GM12878 (cell line): ENCODE results near the gene NXPH1. TPM values are rescaled to one million over a fixed set of nuclear protein-coding genes. Genes with fewer than 3 reads are reported as not detected.

Source experiments
- ATAC-seq: fragments of 200-7000 bp; cut with Tn5 transposase; 3 replicates; pipeline ENCODE4 v1.9.1; 2020; ENCODE audit warnings: mild to moderate bottlenecking, moderate library complexity
- BruUV-seq: library from RNA; stranded (reverse); fragments of 400-500 nt; replicated peaks from 2 replicates; lab custom pipeline; 2021; lab: Mats Ljungman, UMichigan
- CTCF ChIA-PET: fragments of 300-600 bp; sonication (Branson Sonifier 250); formaldehyde crosslinking; extraction: SDS; loops from one replicate; lab custom pipeline; 2021; ENCODE audit warnings: inconsistent platforms; lab: Yijun Ruan, JAX
- POLR2A ChIA-PET: fragments of 350-600 bp; formaldehyde crosslinking; extraction: SDS; loops from one replicate; lab custom pipeline; 2021; ENCODE audit warnings: inconsistent platforms; lab: Charles Lee
- RAD21 ChIA-PET: fragments of 300-600 bp; sonication (Branson Sonifier 250); formaldehyde crosslinking; loops from one replicate; lab custom pipeline; 2023; ENCODE audit warnings: antibody characterized with exemption; ENCODE audit not compliant: unreplicated experiment; lab: Charles Lee
- SMC1A ChIA-PET: fragments of 300-600 bp; sonication (Branson Sonifier 250); formaldehyde crosslinking; loops from one replicate; lab custom pipeline; 2023; ENCODE audit not compliant: unreplicated experiment, uncharacterized antibody; lab: Charles Lee
- DNase-seq: peaks from one replicate; pipeline ENCODE4 v3.0.0-alpha.2; 2011; ENCODE audit warnings: low read depth, low spot score
- FAIRE-seq: peaks from 3 replicates; lab custom pipeline; 2011; peaks lifted over from hg19 to GRCh38; lab: Jason Lieb, UNC
- H2AFZ ChIP-seq: 2 replicates; pipeline ENCODE4 v1.6.0; 2011; ENCODE audit warnings: low read depth, low read length, control low read depth; ENCODE audit not compliant: control insufficient read depth
- H3K27ac ChIP-seq: 2 replicates; pipeline ENCODE4 v1.5.1; 2011; ENCODE audit warnings: control low read depth; ENCODE audit not compliant: control insufficient read depth, insufficient read depth
- H3K27me3 ChIP-seq, 2 experiments: replicated peaks in 1 of 2; 2 replicates each; pipeline versions ENCODE4 v1.6.0 to v1.6.1; 2011; ENCODE audit warnings: low read length in 1 of 2; ENCODE audit not compliant: control insufficient read depth in 2 of 2, insufficient read depth in 2 of 2
- H3K36me3 ChIP-seq, 2 experiments: 2 replicates each; pipeline ENCODE4 v1.5.1; 2011; ENCODE audit warnings: low read length in 1 of 2; ENCODE audit not compliant: control insufficient read depth in 2 of 2, insufficient read depth in 2 of 2
- H3K4me1 ChIP-seq: 2 replicates; pipeline ENCODE4 v1.6.1; 2011; ENCODE audit warnings: mild to moderate bottlenecking, low read length, moderate library complexity, mixed read lengths; ENCODE audit not compliant: control insufficient read depth, insufficient read depth
- H3K4me2 ChIP-seq: 2 replicates; pipeline ENCODE4 v1.6.0; 2011; ENCODE audit warnings: control low read depth; ENCODE audit not compliant: control insufficient read depth, insufficient read depth
- H3K4me3 ChIP-seq: fragments of 200-600 bp; sonication (generic); 2 replicates; pipeline ENCODE4 v1.5.1; 2016
- H3K79me2 ChIP-seq: 2 replicates; pipeline ENCODE4 v1.6.0; 2011; ENCODE audit warnings: low read length; ENCODE audit not compliant: control insufficient read depth, insufficient read depth
- H3K9ac ChIP-seq: 2 replicates; pipeline ENCODE4 v1.8.0; 2011; ENCODE audit warnings: low read length, control low read depth, mixed read lengths; ENCODE audit not compliant: control insufficient read depth, insufficient read depth
- H3K9me3 ChIP-seq: replicated peaks from 3 replicates; pipeline ENCODE4 v1.5.1; 2011; ENCODE audit warnings: mild to moderate bottlenecking, low read length; ENCODE audit not compliant: control insufficient read depth, insufficient read depth
- H4K20me1 ChIP-seq: 2 replicates; pipeline ENCODE4 v1.6.0; 2011; ENCODE audit not compliant: control insufficient read depth, insufficient read depth
- CTCF ChIP-seq, 3 experiments: IDR thresholded peaks in 2 of 3; conservative IDR thresholded peaks in 1 of 3; 2 replicates each; pipeline ENCODE4 v1.5.1; 2011; ENCODE audit warnings: low read depth in 3 of 3, low read length in 3 of 3, mild to moderate bottlenecking in 3 of 3, control low read depth in 2 of 3, moderate library complexity in 2 of 3, inconsistent platforms in 1 of 3, mixed read lengths in 1 of 3; ENCODE audit not compliant: control insufficient read depth in 2 of 3, insufficient read depth in 1 of 3; ENCODE audit errors: extremely low read depth in 1 of 3
- RAD21 ChIP-seq: IDR thresholded peaks from 2 replicates; pipeline ENCODE4 v1.6.1; 2011; ENCODE audit warnings: mild to moderate bottlenecking, low read depth, low read length, moderate library complexity; ENCODE audit not compliant: insufficient read depth
- SMC3 ChIP-seq: IDR thresholded peaks from 2 replicates; pipeline ENCODE4 v1.6.1; 2011; ENCODE audit warnings: low read length, improper control_type of control experiment, borderline replicate concordance
- ZNF687 ChIP-seq: fragments of 450-650 bp; IDR thresholded peaks from 2 replicates; pipeline ENCODE4 v1.6.1; 2017; ENCODE audit warnings: mild to moderate bottlenecking, moderate library complexity
- WGBS: methylation state at CpG from one replicate; pipeline ENCODE4 v1.1.6; 2016; ENCODE audit warnings: low lambda C conversion rate; ENCODE audit not compliant: insufficient replicate concordance, insufficient coverage; ENCODE audit errors: missing lambda C conversion rate; 5-methylcytosine and 5-hydroxymethylcytosine counted together
- in situ Hi-C: fragments of 300-500 bp; cut with MboI; formaldehyde crosslinking; loops from 9 replicates; pipeline ENCODE4 v1.14.3; 2018; ENCODE audit warnings: mixed read lengths
- intact Hi-C: fragments of 100-400 bp; cut with micrococcal nuclease; formaldehyde crosslinking; loops from one replicate; pipeline ENCODE4 v1.14.2; 2022; ENCODE audit not compliant: unreplicated experiment
- polyA plus RNA-seq, 11 experiments: library from polyadenylated mRNA; depleted of rRNA in 4 of 11; unstranded in 6 of 11; stranded (reverse) in 5 of 11; fragments of >200 nt; fragmentation: Nextera tagmentation in 4 of 11; fragmentation: Illumina TruSeq in 1 of 11; extraction: Ambion mirVana in 4 of 11; extraction: Trizol in 1 of 11; gene quantifications; 1 replicate in 1 of 11; 2 replicates in 10 of 11; pipeline versions ENCODE4 v1.2.1 to v1.2.3, GENCODE V29; 2011 to 2016; ENCODE audit warnings: inconsistent platforms in 2 of 11, missing spikeins in 2 of 11, low read depth in 1 of 11
- total RNA-seq, 4 experiments: library from RNA; depleted of rRNA in 3 of 4; stranded (reverse); fragments of >200 nt in 3 of 4; fragmentation: Illumina TruSeq in 1 of 4; extraction: Trizol in 1 of 4; gene quantifications; 2 replicates each; pipeline versions ENCODE4 v1.2.1 to v1.2.3, GENCODE V29; 2013 to 2021
- TF ChIP-seq, protein P1 (sequence below): IDR thresholded peaks from 2 replicates; pipeline ENCODE4 v1.6.1; 2012; ENCODE audit warnings: mild to moderate bottlenecking, low read depth, low read length

Gene NXPH1
- total and polyA plus RNA-seq, 10 of the 15 experiments (the other 5 are each of a cell fraction or from before 2014, with no cell fraction given) = 0.06 to 0.34 TPM; not detected in 8

GRCh38 chr7:8724080-8724718, 290.8 kb downstream of the NXPH1 start:
- SMC1A ChIA-PET = interaction anchor here (0.6 to 3.9 kb wide), 5 partner anchors 9 to 312 kb away, joined by 3 to 16 read pairs (median 4); no protein-coding TSS in a partner anchor
- Histone ChIP-seq H3K4me3 (no peak overlapping the region), H3K9me3 (no peaks in the 10 kb centered on the region), H3K4me1 (no peaks in the 10 kb centered on the region), H2AFZ (no peak overlapping the region), H3K79me2 (no peaks in the 10 kb centered on the region), H3K4me2 (no peak overlapping the region), H3K27ac (no peak overlapping the region), H4K20me1 (no peaks in the 10 kb centered on the region), H3K9ac (no peak overlapping the region), H3K36me3 (no peaks in the 10 kb centered on the region), H3K27me3 (no peaks in the 10 kb centered on the region)
- DNase-seq (no peak), FAIRE-seq (peak; percentile 44), ATAC-seq (peak; percentile 92)
- BruUV-seq = no TSS peak
- POLR2A ChIA-PET = no interaction called here
- 15% methylated on average over 4 of the region's 4 CpGs for WGBS
- RAD21 ChIA-PET = interaction anchor here (0.5 to 2.0 kb wide), 4 partner anchors 19 to 332 kb away, joined by 3 to 17 read pairs (median 4); no protein-coding TSS in a partner anchor
- TF ChIP-seq ZNF687 (no peak), RAD21 (peak; percentile 65), SMC3 (peak; percentile 78), CTCF (IDR thresholded peaks at IDR 0.05 in 2 of 3, conservative IDR thresholded peaks at IDR 0.05 in 1 of 3; ENCODE audit: control insufficient read depth in 2 of 3, extremely low read depth in 1 of 3, insufficient read depth in 1 of 3, low read depth in 3 of 3, low read length in 3 of 3) (peak; percentile 80 to 87 (median 80))
- TF ChIP-seq, protein P1, sequence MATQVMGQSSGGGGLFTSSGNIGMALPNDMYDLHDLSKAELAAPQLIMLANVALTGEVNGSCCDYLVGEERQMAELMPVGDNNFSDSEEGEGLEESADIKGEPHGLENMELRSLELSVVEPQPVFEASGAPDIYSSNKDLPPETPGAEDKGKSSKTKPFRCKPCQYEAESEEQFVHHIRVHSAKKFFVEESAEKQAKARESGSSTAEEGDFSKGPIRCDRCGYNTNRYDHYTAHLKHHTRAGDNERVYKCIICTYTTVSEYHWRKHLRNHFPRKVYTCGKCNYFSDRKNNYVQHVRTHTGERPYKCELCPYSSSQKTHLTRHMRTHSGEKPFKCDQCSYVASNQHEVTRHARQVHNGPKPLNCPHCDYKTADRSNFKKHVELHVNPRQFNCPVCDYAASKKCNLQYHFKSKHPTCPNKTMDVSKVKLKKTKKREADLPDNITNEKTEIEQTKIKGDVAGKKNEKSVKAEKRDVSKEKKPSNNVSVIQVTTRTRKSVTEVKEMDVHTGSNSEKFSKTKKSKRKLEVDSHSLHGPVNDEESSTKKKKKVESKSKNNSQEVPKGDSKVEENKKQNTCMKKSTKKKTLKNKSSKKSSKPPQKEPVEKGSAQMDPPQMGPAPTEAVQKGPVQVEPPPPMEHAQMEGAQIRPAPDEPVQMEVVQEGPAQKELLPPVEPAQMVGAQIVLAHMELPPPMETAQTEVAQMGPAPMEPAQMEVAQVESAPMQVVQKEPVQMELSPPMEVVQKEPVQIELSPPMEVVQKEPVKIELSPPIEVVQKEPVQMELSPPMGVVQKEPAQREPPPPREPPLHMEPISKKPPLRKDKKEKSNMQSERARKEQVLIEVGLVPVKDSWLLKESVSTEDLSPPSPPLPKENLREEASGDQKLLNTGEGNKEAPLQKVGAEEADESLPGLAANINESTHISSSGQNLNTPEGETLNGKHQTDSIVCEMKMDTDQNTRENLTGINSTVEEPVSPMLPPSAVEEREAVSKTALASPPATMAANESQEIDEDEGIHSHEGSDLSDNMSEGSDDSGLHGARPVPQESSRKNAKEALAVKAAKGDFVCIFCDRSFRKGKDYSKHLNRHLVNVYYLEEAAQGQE = peak; percentile 87
- in situ Hi-C loops = loop anchor here (5.0 kb wide), 1 partner anchor 302 kb away; no protein-coding TSS in a partner anchor
- intact Hi-C loops = loop anchor here (1.0 kb wide), 2 partner anchors 287 to 307 kb away; no protein-coding TSS in a partner anchor
- CTCF ChIA-PET = interaction anchor here (0.7 to 4.6 kb wide), 29 partner anchors 8 to 311 kb away, joined by 3 to 39 read pairs (median 4); no protein-coding TSS in a partner anchor
